NCI-H446 (cell line): ENCODE data around the gene NDUFV2.

Source experiments
- DNase-seq, 2 experiments: peaks; one replicate each; lab custom pipeline; 2025; lab: John Stamatoyannopoulos, UW

Gene NDUFV2

GRCh38 chr18:9120796-9121195 is 18.3 kb downstream of the NDUFV2 start:
- DNase-seq, result no peak

- no peak for DNase-seq
These were observed 21.0 kb downstream of the NDUFV2 start for GRCh38 chr18:9123520-9123919.

- DNase-seq, result no peak
These were observed 22.3 kb downstream of the NDUFV2 start for GRCh38 chr18:9124824-9125223.

- no peak for DNase-seq
These were observed 23.8 kb downstream of the NDUFV2 start for GRCh38 chr18:9126337-9126736.

GRCh38 chr18:9130195-9130594 is 27.7 kb downstream of the NDUFV2 start:
- DNase-seq, result no peak

- DNase-seq, result no peak
These were observed 28.3 kb downstream of the NDUFV2 start for GRCh38 chr18:9130806-9131205.

GRCh38 chr18:9132628-9133027 is 30.1 kb downstream of the NDUFV2 start:
- DNase-seq, result no peak

GRCh38 chr18:9133225-9133624 is 30.7 kb downstream of the NDUFV2 start:
- DNase-seq, result no peak

- DNase-seq, result no peak
These were observed 32.8 kb downstream of the NDUFV2 start for GRCh38 chr18:9135081-9135911.

- DNase-seq, result peak in 1 of 2 experiments; percentile 44
These were observed 33.4 kb downstream of the NDUFV2 start for GRCh38 chr18:9135912-9136314.

- peak; percentile 83 to 98 for DNase-seq
These were observed 34.0 kb downstream of the NDUFV2 start, which contains the start of gene ANKRD12 for GRCh38 chr18:9136315-9137155. Gene ANKRD12, plus strand, starts transcription at chr18:9136781. Its CDS starts 45,652 bp downstream, at chr18:9182433.

- DNase-seq, result peak; percentile 48 to 71
These were observed 34.9 kb downstream of the NDUFV2 start for GRCh38 chr18:9137168-9138066.

GRCh38 chr18:9139400-9140039 is 37.0 kb downstream of the NDUFV2 start:
- DNase-seq, result no peak

GRCh38 chr18:9140381-9140780 is 37.9 kb downstream of the NDUFV2 start:
- DNase-seq, result no peak

- DNase-seq, result no peak
These were observed 38.5 kb downstream of the NDUFV2 start for GRCh38 chr18:9140984-9141383.

GRCh38 chr18:9146224-9146623 is 43.7 kb downstream of the NDUFV2 start:
- DNase-seq, result no peak

- DNase-seq, result peak; percentile 26 to 57
These were observed 45.1 kb downstream of the NDUFV2 start for GRCh38 chr18:9147440-9148202.

- DNase-seq, result no peak
These were observed 45.7 kb downstream of the NDUFV2 start for GRCh38 chr18:9148203-9148552.

- DNase-seq, result no peak
These were observed 47.6 kb downstream of the NDUFV2 start for GRCh38 chr18:9150121-9150520.

- DNase-seq, result no peak
These were observed 50.8 kb downstream of the NDUFV2 start for GRCh38 chr18:9153256-9153655.
